WTC11 (cell line): ENCODE results near the gene FCRL6.

Experiments
- ATF1 ChIP-seq: sonication (generic); formaldehyde crosslinking; IDR thresholded peaks from 2 replicates; pipeline ENCODE4 v1.8.1; 2023; ENCODE audit warnings: mild to moderate bottlenecking, moderate library complexity, missing genetic modification reagents
- CTCF ChIP-seq: fragments of 200-600 bp; IDR thresholded peaks from 2 replicates; pipeline ENCODE4 v1.8.0; 2022; ENCODE audit warnings: antibody characterized with exemption
- E2F4 ChIP-seq: sonication (generic); formaldehyde crosslinking; IDR thresholded peaks from 2 replicates; pipeline ENCODE4 v1.8.1; 2022; ENCODE audit warnings: low read depth, mild to moderate bottlenecking, moderate library complexity, missing genetic modification reagents, borderline replicate concordance
- ELF4 ChIP-seq: sonication (generic); formaldehyde crosslinking; IDR thresholded peaks from 2 replicates; pipeline ENCODE4 v1.8.1; 2022; ENCODE audit warnings: low read depth, mild to moderate bottlenecking, moderate library complexity, missing genetic modification reagents
- GABPB1 ChIP-seq: sonication (generic); formaldehyde crosslinking; IDR thresholded peaks from 2 replicates; pipeline ENCODE4 v1.8.1; 2023; ENCODE audit warnings: mild to moderate bottlenecking, missing genetic modification reagents
- MXD4 ChIP-seq: fragments of 250-450 bp; sonication (Bioruptor Pico); IDR thresholded peaks from 2 replicates; pipeline ENCODE4 v1.8.0; 2021; ENCODE audit warnings: mild to moderate bottlenecking, moderate library complexity, borderline replicate concordance
- NR1H2 ChIP-seq: sonication (generic); formaldehyde crosslinking; IDR thresholded peaks from 2 replicates; pipeline ENCODE4 v1.9.0; 2021; ENCODE audit warnings: mild to moderate bottlenecking, moderate library complexity, missing genetic modification reagents
- OVOL2 ChIP-seq: fragments of 250-450 bp; sonication (Bioruptor Pico); IDR thresholded peaks from 2 replicates; pipeline ENCODE4 v1.9.0; 2021; ENCODE audit warnings: mild to moderate bottlenecking, borderline replicate concordance
- SMAD3 ChIP-seq: sonication (generic); formaldehyde crosslinking; IDR thresholded peaks from 2 replicates; pipeline ENCODE4 v1.8.0; 2022; ENCODE audit warnings: missing genetic modification reagents, mild to moderate bottlenecking, borderline replicate concordance
- SP1 ChIP-seq: sonication (generic); formaldehyde crosslinking; conservative IDR thresholded peaks from 2 replicates; pipeline ENCODE4 v1.8.1; 2022; ENCODE audit warnings: missing genetic modification reagents
- ZNF138 ChIP-seq: sonication (generic); formaldehyde crosslinking; conservative IDR thresholded peaks from 2 replicates; pipeline ENCODE4 v1.8.1; 2022; ENCODE audit warnings: mild to moderate bottlenecking, moderate library complexity, missing genetic modification reagents
- ZNF423 ChIP-seq: fragments of 250-450 bp; sonication (Bioruptor Pico); IDR thresholded peaks from 2 replicates; pipeline ENCODE4 v2.1.2; 2022; ENCODE audit warnings: mild to moderate bottlenecking, moderate library complexity

- TF ChIP-seq SP1 (CRISPR knock-in tag) (no peak), MXD4 (CRISPR knock-in tag) (no peak), NR1H2 (no peak), CTCF (no peak), ZNF138 (CRISPR knock-in tag) (no peak), OVOL2 (CRISPR knock-in tag) (no peak), ZNF423 (CRISPR knock-in tag) (no peak), SMAD3 (CRISPR knock-in tag) (no peak), GABPB1 (no peak), E2F4 (CRISPR knock-in tag) (no peak), ELF4 (CRISPR knock-in tag) (no peak), ATF1 (no peak)
Observed at GRCh38 chr1:159825564-159825963, 23.4 kb downstream of the FCRL6 start.
